K562 (cell line): ENCODE measurements around the gene CCSAP. TPM values are rescaled to one million over a fixed set of nuclear protein-coding genes. Genes with fewer than 3 reads are reported as not detected.

Experiments used
- ATAC-seq: fragments of 200-7000 bp; cut with Tn5 transposase; 3 replicates; pipeline ENCODE4 v1.9.1; 2020; ENCODE audit warnings: moderate library complexity
- BruUV-seq: library from RNA; stranded (reverse); fragments of 400-500 nt; replicated peaks from 2 replicates; lab custom pipeline; 2021; lab: Mats Ljungman, UMichigan
- CTCF ChIA-PET: fragments of 300-600 bp; formaldehyde crosslinking; extraction: SDS; loops from one replicate; lab custom pipeline; 2021; ENCODE audit warnings: low intra/inter-chr PET ratio; lab: Yijun Ruan, JAX
- POLR2A ChIA-PET: fragments of 300-600, 350-650 bp; sonication (Branson Sonifier 250); formaldehyde crosslinking; extraction: SDS; loops from one replicate; lab custom pipeline; 2021; ENCODE audit warnings: antibody characterized with exemption, inconsistent platforms; lab: Yijun Ruan, JAX
- DNase-seq, 4 experiments: peaks; one replicate each; pipeline versions ENCODE4 v3.0.0 to v3.0.0-alpha.2; 2011 to 2018; ENCODE audit warnings: low spot score in 3 of 4, mixed read lengths in 3 of 4; ENCODE audit errors: extremely low read depth in 1 of 4
- FAIRE-seq: peaks from 2 replicates; lab custom pipeline; 2011; peaks lifted over from hg19 to GRCh38; lab: Jason Lieb, UNC
- H2AFZ ChIP-seq: 2 replicates; pipeline ENCODE4 v1.6.0; 2011; ENCODE audit warnings: low read depth, low read length, control low read depth, inconsistent platforms
- H3K27ac ChIP-seq: fragments of 200-600 bp; 3 replicates; pipeline ENCODE4 v1.8.0; 2011; ENCODE audit warnings: low read depth, mild to moderate bottlenecking, control low read depth, inconsistent platforms, low read length, moderate library complexity, mixed read lengths; ENCODE audit errors: extremely low read depth
- H3K27me3 ChIP-seq, 2 experiments: fragments of 300-600 bp in 1 of 2; 2 replicates in 1 of 2; 3 replicates in 1 of 2; pipeline versions ENCODE4 v1.6.0 to v1.8.0; 2011; ENCODE audit warnings: inconsistent platforms in 2 of 2, low read length in 2 of 2, mild to moderate bottlenecking in 1 of 2, mixed read lengths in 1 of 2, moderate library complexity in 1 of 2; ENCODE audit not compliant: control insufficient read depth in 2 of 2, insufficient read depth in 2 of 2
- H3K36me3 ChIP-seq: fragments of 300-600 bp; 3 replicates; pipeline ENCODE4 v1.8.0; 2011; ENCODE audit warnings: mild to moderate bottlenecking, low read length, inconsistent platforms; ENCODE audit not compliant: control insufficient read depth, insufficient read depth
- H3K4me1 ChIP-seq, 2 experiments: fragments of 200-600 bp in 1 of 2; replicated peaks in 1 of 2; 2 replicates in 1 of 2; 3 replicates in 1 of 2; pipeline versions ENCODE4 v1.5.1 to v1.8.0; 2011; ENCODE audit warnings: inconsistent platforms in 2 of 2, low read length in 2 of 2, mild to moderate bottlenecking in 1 of 2, mixed read lengths in 1 of 2, moderate library complexity in 1 of 2; ENCODE audit not compliant: control insufficient read depth in 2 of 2, insufficient read depth in 2 of 2
- H3K4me2 ChIP-seq: 2 replicates; pipeline ENCODE4 v1.6.1; 2011; ENCODE audit warnings: low read length, control low read depth, inconsistent platforms, mixed read lengths; ENCODE audit not compliant: insufficient read depth
- H3K4me3 ChIP-seq: fragments of 200-600 bp; sonication (generic), shearing (Covaris generic); 2 replicates; pipeline ENCODE4 v1.5.1; 2016; ENCODE audit warnings: control low read depth, inconsistent platforms
- H3K79me2 ChIP-seq: fragments of 200-600 bp; 3 replicates; pipeline ENCODE4 v1.8.0; 2011; ENCODE audit warnings: low read length, inconsistent platforms; ENCODE audit not compliant: control insufficient read depth, insufficient read depth
- H3K9ac ChIP-seq, 2 experiments: 2 replicates each; pipeline versions ENCODE4 v1.6.0 to v1.6.1; 2011; ENCODE audit warnings: low read depth in 2 of 2, low read length in 2 of 2, control low read depth in 1 of 2, inconsistent platforms in 1 of 2, mild to moderate bottlenecking in 1 of 2, mixed read lengths in 1 of 2; ENCODE audit not compliant: insufficient read depth in 1 of 2
- H3K9me1 ChIP-seq: one replicate; pipeline ENCODE4 v1.6.0; 2011; ENCODE audit warnings: inconsistent platforms, mild to moderate bottlenecking, low read length, moderate library complexity; ENCODE audit not compliant: control insufficient read depth, insufficient read depth
- H3K9me3 ChIP-seq: replicated peaks from 2 replicates; pipeline ENCODE4 v1.5.1; 2011; ENCODE audit warnings: low read depth, low read length, inconsistent platforms; ENCODE audit not compliant: control insufficient read depth, insufficient read depth
- H4K20me1 ChIP-seq: replicated peaks from 2 replicates; pipeline ENCODE4 v1.6.1; 2011; ENCODE audit warnings: low read length, inconsistent platforms, mixed read lengths; ENCODE audit not compliant: control insufficient read depth, insufficient read depth
- CHD4 ChIP-seq: fragments of 200-600 bp; sonication (generic); IDR thresholded peaks from 3 replicates; pipeline ENCODE4 v1.6.1; 2012; ENCODE audit warnings: low read depth, mild to moderate bottlenecking, mixed read lengths, low read length, inconsistent platforms; ENCODE audit not compliant: insufficient read depth, insufficient replicate concordance, poor library complexity, severe bottlenecking
- IRF2 ChIP-seq: sonication (generic); formaldehyde crosslinking; IDR thresholded peaks from 2 replicates; pipeline ENCODE4 v1.8.1; 2022; ENCODE audit warnings: mild to moderate bottlenecking, missing genetic modification reagents
- ZFP36 ChIP-seq: fragments of 150-350 bp; IDR thresholded peaks from 2 replicates; pipeline ENCODE4 v1.6.1; 2018; ENCODE audit warnings: low read length, low read depth; ENCODE audit not compliant: partially characterized antibody
- WGBS: fragments of 100-300 bp; shearing (Covaris generic); methylation state at CpG from one replicate; pipeline ENCODE4 v1.1.6; 2016; ENCODE audit warnings: low coverage, mixed read lengths; ENCODE audit not compliant: insufficient coverage; ENCODE audit errors: missing lambda C conversion rate; 5-methylcytosine and 5-hydroxymethylcytosine counted together
- in situ Hi-C: fragments of 300-500 bp; cut with MboI; formaldehyde crosslinking; loops from 4 replicates; pipeline ENCODE4 v1.15.0; 2018; ENCODE audit warnings: inconsistent platforms, mixed read lengths
- intact Hi-C: fragments of 100-400 bp; cut with micrococcal nuclease; formaldehyde crosslinking; loops from 2 replicates; pipeline ENCODE4 v1.14.2; 2022
- polyA plus RNA-seq, 8 experiments: library from polyadenylated mRNA; depleted of rRNA in 4 of 8; stranded (reverse) in 5 of 8; unstranded in 3 of 8; fragments of >200 nt; fragmentation: Nextera tagmentation in 2 of 8; fragmentation: Illumina TruSeq in 1 of 8; extraction: Ambion mirVana in 2 of 8; extraction: Trizol in 1 of 8; gene quantifications; 2 replicates each; pipeline versions ENCODE4 v1.2.1 to v1.2.3, GENCODE V29; 2011 to 2014; ENCODE audit warnings: inconsistent platforms in 1 of 8, missing spikeins in 1 of 8
- total RNA-seq, 7 experiments: library from RNA; depleted of rRNA in 6 of 7; stranded (reverse); fragments of >200 nt in 6 of 7; fragmentation: Illumina TruSeq in 2 of 7; extraction: Trizol in 2 of 7; gene quantifications; 2 replicates each; pipeline versions ENCODE4 v1.2.1 to v1.2.3, GENCODE V29; 2011 to 2021; ENCODE audit warnings: low replicate concordance in 1 of 7
- TF ChIP-seq, protein P1 (sequence below): fragments of 250-450 bp; sonication (Bioruptor Pico); IDR thresholded peaks from 2 replicates; pipeline ENCODE4 v1.6.1; 2021; ENCODE audit warnings: mild to moderate bottlenecking
- TF ChIP-seq, protein P2 (sequence below): fragments of 250-450 bp; sonication (Bioruptor Pico); IDR thresholded peaks from 2 replicates; pipeline ENCODE4 v1.8.0; 2021; ENCODE audit warnings: moderate library complexity, mild to moderate bottlenecking, inconsistent platforms
- TF ChIP-seq, protein P3 (sequence below): fragments of 150-350 bp; IDR thresholded peaks from 2 replicates; pipeline ENCODE4 v1.6.1; 2014; ENCODE audit warnings: low read depth, mild to moderate bottlenecking, low read length, borderline replicate concordance
- TF ChIP-seq, protein P4 (sequence below): sonication (generic); formaldehyde crosslinking; IDR thresholded peaks from 2 replicates; pipeline ENCODE4 v1.8.0; 2022; ENCODE audit warnings: mild to moderate bottlenecking, missing genetic modification reagents

CCSAP gene
- total and polyA plus RNA-seq, 9 of the 15 experiments (the other 6 are each of a cell fraction or from before 2014, with no cell fraction given): 3.6 to 15.9 (median 9.5) TPM

DNA sequence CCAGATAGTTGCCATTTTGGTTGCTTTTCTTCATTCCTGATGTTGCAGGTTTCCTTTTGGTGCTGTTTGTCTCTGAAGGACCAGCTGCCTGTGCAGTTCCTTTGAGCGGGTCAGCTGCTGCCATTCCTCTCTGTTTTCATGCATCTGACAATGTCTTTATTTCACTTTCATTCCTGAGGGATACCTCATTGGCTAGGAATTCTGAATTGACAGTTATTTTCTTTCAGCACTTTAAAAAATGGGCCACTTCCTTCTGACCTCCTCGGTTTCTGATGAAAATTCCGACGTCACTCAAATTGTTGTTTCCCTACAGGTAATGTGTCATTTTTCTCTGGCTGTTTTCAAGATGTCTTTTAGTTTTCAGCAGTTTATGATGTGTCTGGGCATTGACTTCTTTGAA, 24.8 kb downstream of the CCSAP start:
- H3K4me1 ChIP-seq: no peaks in the 10 kb centered on the region
- FAIRE-seq (no peak), DNase-seq (no peak), ATAC-seq (no peak)
- POLR2A ChIA-PET: interaction anchor here (0.6 kb wide), 1 partner anchor 84 kb away, joined by 3 read pairs; no protein-coding TSS in a partner anchor
- peaks cover 35% of the 10 kb centered on the region for H3K36me3 ChIP-seq
- BruUV-seq: no TSS peak
- TF ChIP-seq, protein P1, sequence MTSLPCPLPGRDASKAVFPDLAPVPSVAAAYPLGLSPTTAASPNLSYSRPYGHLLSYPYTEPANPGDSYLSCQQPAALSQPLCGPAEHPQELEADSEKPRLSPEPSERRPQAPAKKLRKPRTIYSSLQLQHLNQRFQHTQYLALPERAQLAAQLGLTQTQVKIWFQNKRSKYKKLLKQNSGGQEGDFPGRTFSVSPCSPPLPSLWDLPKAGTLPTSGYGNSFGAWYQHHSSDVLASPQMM (CRISPR knock-in tag): no peak
- TF ChIP-seq, protein P2, sequence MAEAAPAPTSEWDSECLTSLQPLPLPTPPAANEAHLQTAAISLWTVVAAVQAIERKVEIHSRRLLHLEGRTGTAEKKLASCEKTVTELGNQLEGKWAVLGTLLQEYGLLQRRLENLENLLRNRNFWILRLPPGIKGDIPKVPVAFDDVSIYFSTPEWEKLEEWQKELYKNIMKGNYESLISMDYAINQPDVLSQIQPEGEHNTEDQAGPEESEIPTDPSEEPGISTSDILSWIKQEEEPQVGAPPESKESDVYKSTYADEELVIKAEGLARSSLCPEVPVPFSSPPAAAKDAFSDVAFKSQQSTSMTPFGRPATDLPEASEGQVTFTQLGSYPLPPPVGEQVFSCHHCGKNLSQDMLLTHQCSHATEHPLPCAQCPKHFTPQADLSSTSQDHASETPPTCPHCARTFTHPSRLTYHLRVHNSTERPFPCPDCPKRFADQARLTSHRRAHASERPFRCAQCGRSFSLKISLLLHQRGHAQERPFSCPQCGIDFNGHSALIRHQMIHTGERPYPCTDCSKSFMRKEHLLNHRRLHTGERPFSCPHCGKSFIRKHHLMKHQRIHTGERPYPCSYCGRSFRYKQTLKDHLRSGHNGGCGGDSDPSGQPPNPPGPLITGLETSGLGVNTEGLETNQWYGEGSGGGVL (CRISPR knock-in tag): no peak
- no peak for TF ChIP-seq IRF2
- no peak for TF ChIP-seq ZFP36
- TF ChIP-seq, protein P3, sequence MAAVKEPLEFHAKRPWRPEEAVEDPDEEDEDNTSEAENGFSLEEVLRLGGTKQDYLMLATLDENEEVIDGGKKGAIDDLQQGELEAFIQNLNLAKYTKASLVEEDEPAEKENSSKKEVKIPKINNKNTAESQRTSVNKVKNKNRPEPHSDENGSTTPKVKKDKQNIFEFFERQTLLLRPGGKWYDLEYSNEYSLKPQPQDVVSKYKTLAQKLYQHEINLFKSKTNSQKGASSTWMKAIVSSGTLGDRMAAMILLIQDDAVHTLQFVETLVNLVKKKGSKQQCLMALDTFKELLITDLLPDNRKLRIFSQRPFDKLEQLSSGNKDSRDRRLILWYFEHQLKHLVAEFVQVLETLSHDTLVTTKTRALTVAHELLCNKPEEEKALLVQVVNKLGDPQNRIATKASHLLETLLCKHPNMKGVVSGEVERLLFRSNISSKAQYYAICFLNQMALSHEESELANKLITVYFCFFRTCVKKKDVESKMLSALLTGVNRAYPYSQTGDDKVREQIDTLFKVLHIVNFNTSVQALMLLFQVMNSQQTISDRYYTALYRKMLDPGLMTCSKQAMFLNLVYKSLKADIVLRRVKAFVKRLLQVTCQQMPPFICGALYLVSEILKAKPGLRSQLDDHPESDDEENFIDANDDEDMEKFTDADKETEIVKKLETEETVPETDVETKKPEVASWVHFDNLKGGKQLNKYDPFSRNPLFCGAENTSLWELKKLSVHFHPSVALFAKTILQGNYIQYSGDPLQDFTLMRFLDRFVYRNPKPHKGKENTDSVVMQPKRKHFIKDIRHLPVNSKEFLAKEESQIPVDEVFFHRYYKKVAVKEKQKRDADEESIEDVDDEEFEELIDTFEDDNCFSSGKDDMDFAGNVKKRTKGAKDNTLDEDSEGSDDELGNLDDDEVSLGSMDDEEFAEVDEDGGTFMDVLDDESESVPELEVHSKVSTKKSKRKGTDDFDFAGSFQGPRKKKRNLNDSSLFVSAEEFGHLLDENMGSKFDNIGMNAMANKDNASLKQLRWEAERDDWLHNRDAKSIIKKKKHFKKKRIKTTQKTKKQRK: no peak
- no peak for TF ChIP-seq CHD4
- TF ChIP-seq, protein P4, sequence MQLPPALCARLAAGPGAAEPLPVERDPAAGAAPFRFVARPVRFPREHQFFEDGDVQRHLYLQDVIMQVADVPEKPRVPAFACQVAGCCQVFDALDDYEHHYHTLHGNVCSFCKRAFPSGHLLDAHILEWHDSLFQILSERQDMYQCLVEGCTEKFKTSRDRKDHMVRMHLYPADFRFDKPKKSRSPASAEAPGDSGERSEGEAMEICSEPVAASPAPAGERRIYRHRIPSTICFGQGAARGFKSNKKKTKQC (CRISPR knock-in tag): no peak
- peaks cover 5% of the 10 kb centered on the region for H3K9me1 ChIP-seq
- no peaks in the 10 kb centered on the region for H3K79me2 ChIP-seq
- in situ Hi-C loops: no loop called here
- no peak overlapping the region for H2AFZ ChIP-seq
- no peak overlapping the region for H3K27ac ChIP-seq
- no peaks in the 10 kb centered on the region for H4K20me1 ChIP-seq
- H3K9ac ChIP-seq: no peak overlapping the region
- intact Hi-C loops: no loop called here
- no peaks in the 10 kb centered on the region for H3K27me3 ChIP-seq
- H3K4me2 ChIP-seq: no peak overlapping the region
- H3K4me3 ChIP-seq: no peak overlapping the region
- WGBS: 82% methylated on average over 4 of the region's 4 CpGs
- CTCF ChIA-PET: no interaction called here
- no peaks in the 10 kb centered on the region for H3K9me3 ChIP-seq
